IMR-90 (cell line): Measurements from ENCODE around the gene WAC. TPM values are rescaled to one million over a fixed set of nuclear protein-coding genes. Genes with fewer than 3 reads are reported as not detected.

Experiments
- ATAC-seq: fragments of 200-7000 bp; cut with Tn5 transposase; 2 replicates; pipeline ENCODE4 v1.9.1; 2020; ENCODE audit warnings: low read depth, mild to moderate bottlenecking, moderate library complexity
- BruUV-seq: library from RNA; stranded (reverse); fragments of 400-500 nt; replicated peaks from 2 replicates; lab custom pipeline; 2021; lab: Mats Ljungman, UMichigan
- CTCF ChIA-PET: fragments of 300-600 bp; formaldehyde crosslinking; extraction: SDS; loops from one replicate; lab custom pipeline; 2021; ENCODE audit warnings: antibody characterized with exemption; lab: Yijun Ruan, JAX
- POLR2A ChIA-PET: fragments of 300-600 bp; sonication (Branson Sonifier 250); formaldehyde crosslinking; loops from one replicate; lab custom pipeline; 2022; ENCODE audit warnings: antibody characterized with exemption; ENCODE audit not compliant: unreplicated experiment; lab: Charles Lee
- DNase-seq: peaks from one replicate; pipeline ENCODE4 v3.0.0; 2013
- H2AFZ ChIP-seq: replicated peaks from 2 replicates; pipeline ENCODE3; 2013; ENCODE audit warnings: low read length, mild to moderate bottlenecking; ENCODE audit not compliant: poor library complexity
- H2AK5ac ChIP-seq: 2 replicates; pipeline ENCODE4 v1.6.1; 2013; ENCODE audit warnings: low read depth, low read length, inconsistent platforms
- H2AK9ac ChIP-seq: replicated peaks from 2 replicates; pipeline ENCODE3; 2013; ENCODE audit warnings: mild to moderate bottlenecking, low read depth, low read length, moderate library complexity; ENCODE audit not compliant: poor library complexity
- H2BK120ac ChIP-seq: 2 replicates; pipeline ENCODE4 v1.6.1; 2013; ENCODE audit warnings: low read depth, low read length, inconsistent platforms
- H2BK15ac ChIP-seq: 3 replicates; pipeline ENCODE4 v1.6.1; 2013; ENCODE audit warnings: low read depth, low read length, inconsistent platforms
- H2BK20ac ChIP-seq: 2 replicates; pipeline ENCODE4 v1.6.1; 2013; ENCODE audit warnings: low read depth, mild to moderate bottlenecking, inconsistent platforms, low read length, moderate library complexity
- H2BK5ac ChIP-seq: 2 replicates; pipeline ENCODE4 v1.6.1; 2013; ENCODE audit warnings: mild to moderate bottlenecking, low read depth, low read length, inconsistent platforms; ENCODE audit not compliant: poor library complexity, severe bottlenecking
- H3K14ac ChIP-seq: replicated peaks from 2 replicates; pipeline ENCODE4 v1.6.1; 2013; ENCODE audit warnings: low read depth, low read length, inconsistent platforms
- H3K18ac ChIP-seq: 2 replicates; pipeline ENCODE4 v1.6.1; 2013; ENCODE audit warnings: low read depth, low read length, control low read depth
- H3K23ac ChIP-seq: 2 replicates; pipeline ENCODE4 v1.6.1; 2013; ENCODE audit warnings: low read depth, low read length, inconsistent platforms
- H3K27ac ChIP-seq: 2 replicates; pipeline ENCODE4 v1.5.1; 2013; ENCODE audit warnings: mild to moderate bottlenecking, control low read depth, low read length; ENCODE audit not compliant: insufficient read depth
- H3K27me3 ChIP-seq: 2 replicates; pipeline ENCODE4 v1.6.1; 2013; ENCODE audit warnings: low read length; ENCODE audit not compliant: control insufficient read depth, insufficient read depth
- H3K36me3 ChIP-seq: 2 replicates; pipeline ENCODE4 v1.6.1; 2013; ENCODE audit warnings: low read length, mixed read lengths; ENCODE audit not compliant: control insufficient read depth, insufficient read depth
- H3K4ac ChIP-seq: 2 replicates; pipeline ENCODE4 v1.6.1; 2013; ENCODE audit warnings: low read depth, low read length, inconsistent platforms
- H3K4me1 ChIP-seq: 2 replicates; pipeline ENCODE4 v1.6.1; 2013; ENCODE audit warnings: low read length, mixed read lengths; ENCODE audit not compliant: control insufficient read depth, insufficient read depth
- H3K4me2 ChIP-seq: 2 replicates; pipeline ENCODE4 v1.6.1; 2013; ENCODE audit warnings: low read depth, mild to moderate bottlenecking, control low read depth, low read length, moderate library complexity
- H3K4me3 ChIP-seq: 2 replicates; pipeline ENCODE4 v1.5.1; 2013; ENCODE audit warnings: low read depth, mild to moderate bottlenecking, control low read depth, low read length, moderate library complexity; ENCODE audit not compliant: insufficient read depth
- H3K56ac ChIP-seq: 2 replicates; pipeline ENCODE4 v1.6.1; 2013; ENCODE audit warnings: low read length, inconsistent platforms; ENCODE audit not compliant: insufficient read depth; ENCODE audit errors: extremely low read depth
- H3K79me1 ChIP-seq, 2 experiments: 2 replicates each; pipeline ENCODE4 v1.6.1; 2013; ENCODE audit warnings: low read length in 2 of 2, inconsistent platforms in 1 of 2, low read depth in 1 of 2
- H3K9ac ChIP-seq: 2 replicates; pipeline ENCODE4 v1.6.1; 2013; ENCODE audit warnings: low read depth, low read length, control low read depth
- H3K9me1 ChIP-seq: 2 replicates; pipeline ENCODE4 v1.6.1; 2013; ENCODE audit warnings: low read length, inconsistent platforms; ENCODE audit not compliant: insufficient read depth
- H3K9me3 ChIP-seq: 2 replicates; pipeline ENCODE4 v1.6.1; 2013; ENCODE audit warnings: low read length; ENCODE audit not compliant: control insufficient read depth, insufficient read depth
- H4K20me1 ChIP-seq: 2 replicates; pipeline ENCODE4 v1.6.1; 2013; ENCODE audit warnings: low read length, inconsistent platforms; ENCODE audit not compliant: insufficient read depth
- H4K5ac ChIP-seq: 2 replicates; pipeline ENCODE4 v1.6.1; 2013; ENCODE audit warnings: mild to moderate bottlenecking, low read depth, low read length, control low read depth
- H4K8ac ChIP-seq, 2 experiments: 2 replicates each; pipeline ENCODE4 v1.6.1; 2013; ENCODE audit warnings: low read depth in 2 of 2, low read length in 2 of 2, control low read depth in 1 of 2, inconsistent platforms in 1 of 2
- H4K91ac ChIP-seq: 2 replicates; pipeline ENCODE4 v1.6.1; 2013; ENCODE audit warnings: low read depth, low read length, inconsistent platforms; ENCODE audit not compliant: insufficient read depth
- BHLHE40 ChIP-seq: fragments of 150-350 bp; IDR thresholded peaks from 2 replicates; pipeline ENCODE4 v1.6.1; 2016; ENCODE audit warnings: mild to moderate bottlenecking, low read depth, low read length
- CEBPB ChIP-seq: IDR thresholded peaks from 2 replicates; pipeline ENCODE4 v1.6.1; 2012; ENCODE audit warnings: low read depth, low read length, improper control_type of control experiment
- CHD1 ChIP-seq: IDR thresholded peaks from 2 replicates; pipeline ENCODE4 v1.6.1; 2012; ENCODE audit warnings: low read depth, low read length, improper control_type of control experiment
- FOS ChIP-seq: fragments of 150-350 bp; IDR thresholded peaks from 2 replicates; pipeline ENCODE4 v1.6.1; 2016; ENCODE audit warnings: low read depth, low read length
- MAFK ChIP-seq: IDR thresholded peaks from 2 replicates; pipeline ENCODE4 v1.6.1; 2012; ENCODE audit warnings: low read depth, low read length, improper control_type of control experiment
- MAZ ChIP-seq: IDR thresholded peaks from 2 replicates; pipeline ENCODE4 v1.6.1; 2012; ENCODE audit warnings: low read depth, mild to moderate bottlenecking, low read length, improper control_type of control experiment, moderate library complexity, borderline replicate concordance
- MXI1 ChIP-seq: IDR thresholded peaks from 2 replicates; pipeline ENCODE4 v1.6.1; 2012; ENCODE audit warnings: low read depth, mild to moderate bottlenecking, low read length, moderate library complexity, borderline replicate concordance
- NFE2L2 ChIP-seq: fragments of 150-350 bp; IDR thresholded peaks from 2 replicates; pipeline ENCODE4 v1.6.1; 2016; ENCODE audit warnings: low read depth, mild to moderate bottlenecking, low read length
- POLR2A ChIP-seq: IDR thresholded peaks from 2 replicates; pipeline ENCODE4 v1.6.1; 2012; ENCODE audit warnings: mild to moderate bottlenecking, low read depth, low read length
- RFX5 ChIP-seq: IDR thresholded peaks from 2 replicates; pipeline ENCODE4 v1.8.0; 2012; ENCODE audit warnings: low read depth, mild to moderate bottlenecking, low read length, moderate library complexity
- SMC3 ChIP-seq: fragments of 150-350 bp; IDR thresholded peaks from 2 replicates; pipeline ENCODE4 v1.6.1; 2016; ENCODE audit warnings: low read depth, mild to moderate bottlenecking, antibody characterized with exemption, low read length, moderate library complexity
- WGBS, 2 experiments: methylation state at CpG; one replicate each; pipeline versions ENCODE4 v1.1.5 to v1.1.7; 2013; ENCODE audit warnings: missing lambda C conversion rate in 2 of 2; ENCODE audit not compliant: insufficient read length in 1 of 2; ENCODE audit errors: extremely low coverage in 2 of 2; 5-methylcytosine and 5-hydroxymethylcytosine counted together
- dilution Hi-C: fragments of 300-500 bp; cut with HindIII; formaldehyde crosslinking; loops from one replicate; pipeline ENCODE4 v1.14.3; 2018; ENCODE audit warnings: low sequenced_read_pairs; ENCODE audit not compliant: unreplicated experiment
- in situ Hi-C: fragments of 300-500 bp; cut with MboI; formaldehyde crosslinking; loops from 3 replicates; pipeline ENCODE4 v1.14.3; 2019; ENCODE audit warnings: low sequenced_read_pairs, inconsistent platforms, mixed read lengths
- intact Hi-C: fragments of 100-400 bp; cut with micrococcal nuclease; formaldehyde crosslinking; loops from 2 replicates; pipeline ENCODE4 v1.10.0; 2022
- polyA plus RNA-seq, 3 experiments: library from polyadenylated mRNA; depleted of rRNA; stranded (reverse); fragments of >200 nt; gene quantifications; 2 replicates each; pipeline ENCODE4 v1.2.3, GENCODE V29; 2012; ENCODE audit warnings: low replicate concordance in 1 of 3
- total RNA-seq: library from RNA; depleted of rRNA; stranded (reverse); fragments of >200 nt; gene quantifications from 2 replicates; pipeline ENCODE4 v1.2.3, GENCODE V29; 2012
- TF ChIP-seq, protein P1 (sequence below): fragments of 150-350 bp; IDR thresholded peaks from 2 replicates; pipeline ENCODE4 v1.6.1; 2017; ENCODE audit warnings: mild to moderate bottlenecking, antibody characterized with exemption, low read length, low read depth
- TF ChIP-seq, protein P2 (sequence below): fragments of 150-350 bp; IDR thresholded peaks from 2 replicates; pipeline ENCODE4 v1.6.1; 2016; ENCODE audit warnings: low read depth, mild to moderate bottlenecking, low read length, moderate library complexity, borderline replicate concordance
- TF ChIP-seq, protein P3 (sequence below): conservative IDR thresholded peaks from 2 replicates; pipeline ENCODE4 v1.5.1; 2012; ENCODE audit warnings: mild to moderate bottlenecking, low read depth, low read length, improper control_type of control experiment

WAC gene
- total and polyA plus RNA-seq, 2 of the 4 experiments (the other 2 are of a cell fraction), result 39.6 to 52.2 TPM

DNA sequence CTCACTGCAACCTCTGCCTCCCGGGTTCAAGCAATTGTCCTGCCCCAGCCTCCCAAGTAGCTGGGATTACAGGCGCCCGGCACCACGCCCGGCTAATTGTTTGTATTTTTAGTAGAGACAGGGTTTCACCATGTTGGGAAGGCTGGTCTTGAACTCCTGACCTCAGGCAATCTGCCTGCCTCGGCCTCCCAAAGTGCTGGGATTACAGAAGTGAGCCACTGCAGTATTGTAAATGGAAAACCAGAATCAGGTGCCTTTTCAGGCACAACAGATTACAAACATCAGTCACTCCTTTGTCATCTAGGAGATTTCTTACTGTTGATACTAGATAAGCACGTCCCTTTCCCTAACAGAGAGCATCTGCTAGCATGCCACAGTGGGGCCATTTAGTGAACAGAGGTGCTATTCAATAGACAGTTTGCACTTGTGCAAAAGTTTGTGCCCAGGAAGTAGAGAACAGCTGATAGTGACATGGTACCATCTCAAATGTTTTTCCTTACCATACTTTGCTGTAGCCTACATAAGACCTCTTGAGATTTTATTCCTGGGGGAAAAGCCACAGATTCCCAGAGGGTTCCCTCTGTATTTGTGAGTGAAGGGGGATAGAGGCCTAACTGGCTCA is 24.5 kb upstream of the WAC start:
- Histone ChIP-seq H2BK5ac (no peak overlapping the region), H3K9me1 (no peaks in the 10 kb centered on the region), H3K36me3 (no peaks in the 10 kb centered on the region), H3K23ac (no peak overlapping the region), H2BK20ac (no peak overlapping the region), H4K8ac (no peak overlapping the region), H3K4me2 (no peak overlapping the region), H3K9me3 (no peaks in the 10 kb centered on the region), H3K79me1 (no peaks in the 10 kb centered on the region), H2BK15ac (no peak overlapping the region), H3K56ac (no peak overlapping the region), H4K5ac (no peak overlapping the region), H3K4me3 (no peak overlapping the region), H2AK9ac (no peak overlapping the region), H3K4me1 (no peaks in the 10 kb centered on the region), H3K27me3 (no peaks in the 10 kb centered on the region; the same call in 1 of the 2 replicates), H2AK5ac (no peak overlapping the region), H2AFZ (no peak overlapping the region), H4K91ac (no peak overlapping the region), H3K27ac (no peak overlapping the region), H3K4ac (no peak overlapping the region), H2BK120ac (no peak overlapping the region), H3K14ac (no peak overlapping the region), H3K18ac (no peak overlapping the region), H4K20me1 (no peaks in the 10 kb centered on the region), H3K9ac (no peak overlapping the region)
- no TSS peak for BruUV-seq
- dilution Hi-C loops (no loop called here), intact Hi-C loops (no loop called here), in situ Hi-C loops (no loop called here)
- ChIA-PET POLR2A (no interaction called here), CTCF (no interaction called here)
- no peak for ATAC-seq
- no peak for DNase-seq
- TF ChIP-seq RFX5 (no peak), NFE2L2 (no peak), SMC3 (no peak), BHLHE40 (no peak), MAZ (no peak), FOS (no peak), MXI1 (no peak), CHD1 (no peak), CEBPB (no peak), MAFK (no peak), POLR2A (no peak)
- TF ChIP-seq, protein P1, sequence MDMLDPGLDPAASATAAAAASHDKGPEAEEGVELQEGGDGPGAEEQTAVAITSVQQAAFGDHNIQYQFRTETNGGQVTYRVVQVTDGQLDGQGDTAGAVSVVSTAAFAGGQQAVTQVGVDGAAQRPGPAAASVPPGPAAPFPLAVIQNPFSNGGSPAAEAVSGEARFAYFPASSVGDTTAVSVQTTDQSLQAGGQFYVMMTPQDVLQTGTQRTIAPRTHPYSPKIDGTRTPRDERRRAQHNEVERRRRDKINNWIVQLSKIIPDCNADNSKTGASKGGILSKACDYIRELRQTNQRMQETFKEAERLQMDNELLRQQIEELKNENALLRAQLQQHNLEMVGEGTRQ, result no peak
- TF ChIP-seq, protein P2, sequence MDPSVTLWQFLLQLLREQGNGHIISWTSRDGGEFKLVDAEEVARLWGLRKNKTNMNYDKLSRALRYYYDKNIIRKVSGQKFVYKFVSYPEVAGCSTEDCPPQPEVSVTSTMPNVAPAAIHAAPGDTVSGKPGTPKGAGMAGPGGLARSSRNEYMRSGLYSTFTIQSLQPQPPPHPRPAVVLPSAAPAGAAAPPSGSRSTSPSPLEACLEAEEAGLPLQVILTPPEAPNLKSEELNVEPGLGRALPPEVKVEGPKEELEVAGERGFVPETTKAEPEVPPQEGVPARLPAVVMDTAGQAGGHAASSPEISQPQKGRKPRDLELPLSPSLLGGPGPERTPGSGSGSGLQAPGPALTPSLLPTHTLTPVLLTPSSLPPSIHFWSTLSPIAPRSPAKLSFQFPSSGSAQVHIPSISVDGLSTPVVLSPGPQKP, result no peak
- TF ChIP-seq, protein P3, sequence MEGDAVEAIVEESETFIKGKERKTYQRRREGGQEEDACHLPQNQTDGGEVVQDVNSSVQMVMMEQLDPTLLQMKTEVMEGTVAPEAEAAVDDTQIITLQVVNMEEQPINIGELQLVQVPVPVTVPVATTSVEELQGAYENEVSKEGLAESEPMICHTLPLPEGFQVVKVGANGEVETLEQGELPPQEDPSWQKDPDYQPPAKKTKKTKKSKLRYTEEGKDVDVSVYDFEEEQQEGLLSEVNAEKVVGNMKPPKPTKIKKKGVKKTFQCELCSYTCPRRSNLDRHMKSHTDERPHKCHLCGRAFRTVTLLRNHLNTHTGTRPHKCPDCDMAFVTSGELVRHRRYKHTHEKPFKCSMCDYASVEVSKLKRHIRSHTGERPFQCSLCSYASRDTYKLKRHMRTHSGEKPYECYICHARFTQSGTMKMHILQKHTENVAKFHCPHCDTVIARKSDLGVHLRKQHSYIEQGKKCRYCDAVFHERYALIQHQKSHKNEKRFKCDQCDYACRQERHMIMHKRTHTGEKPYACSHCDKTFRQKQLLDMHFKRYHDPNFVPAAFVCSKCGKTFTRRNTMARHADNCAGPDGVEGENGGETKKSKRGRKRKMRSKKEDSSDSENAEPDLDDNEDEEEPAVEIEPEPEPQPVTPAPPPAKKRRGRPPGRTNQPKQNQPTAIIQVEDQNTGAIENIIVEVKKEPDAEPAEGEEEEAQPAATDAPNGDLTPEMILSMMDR, result no peak
- 88% methylated on average over 1 of the region's 7 CpGs; no CpG with 5 or more reads in 1 of the 2 experiments for WGBS, 2 experiments
